ENCODE data around the gene CSDE1.

The CSDE1 gene

GRCh38 chr1:114749835-114750234 lies 7.9 kb downstream of the CSDE1 start:
- no peak for DNase-seq (ENCODE audit: low read depth)

GRCh38 chr1:114746450-114747121 lies 11.2 kb downstream of the CSDE1 start:
- no peak for DNase-seq (ENCODE audit: low read depth)

GRCh38 chr1:114745291-114745690 lies 12.5 kb downstream of the CSDE1 start:
- no peak for DNase-seq (ENCODE audit: low read depth)

- no peak for DNase-seq (ENCODE audit: low read depth)
These were observed 15.6 kb downstream of the CSDE1 start for GRCh38 chr1:114741963-114742746.

- DNase-seq (ENCODE audit: low read depth): no peak
These were observed 17.5 kb downstream of the CSDE1 start for GRCh38 chr1:114740331-114740730.

GRCh38 chr1:114737314-114737849 lies 20.4 kb downstream of the CSDE1 start:
- DNase-seq (ENCODE audit: low read depth): no peak

- DNase-seq (ENCODE audit: low read depth): no peak
These were observed 22.3 kb downstream of the CSDE1 start for GRCh38 chr1:114735479-114735878.

- DNase-seq (ENCODE audit: low read depth): no peak
These were observed 28.0 kb downstream of the CSDE1 start for GRCh38 chr1:114729782-114730181.

GRCh38 chr1:114728553-114728952 lies 29.2 kb downstream of the CSDE1 start:
- no peak for DNase-seq (ENCODE audit: low read depth)

GRCh38 chr1:114725230-114725629 lies 32.6 kb downstream of the CSDE1 start:
- no peak for DNase-seq (ENCODE audit: low read depth)

GRCh38 chr1:114723915-114724314 lies 33.9 kb downstream of the CSDE1 start:
- DNase-seq (ENCODE audit: low read depth): no peak

- no peak for DNase-seq (ENCODE audit: low read depth)
These were observed 34.3 kb downstream of the CSDE1 start for GRCh38 chr1:114723457-114723856.

GRCh38 chr1:114720492-114720891 lies 37.3 kb downstream of the CSDE1 start:
- DNase-seq (ENCODE audit: low read depth): no peak

GRCh38 chr1:114719424-114719787 lies 38.4 kb downstream of the CSDE1 start:
- DNase-seq (ENCODE audit: low read depth): no peak

- DNase-seq (ENCODE audit: low read depth): no peak
These were observed 38.9 kb downstream of the CSDE1 start for GRCh38 chr1:114718661-114719423.

GRCh38 chr1:114716304-114717170 lies 41.2 kb downstream of the CSDE1 start, which contains the start of gene NRAS:
NRAS (minus strand) TSS chr1:114716771; CDS start chr1:114716160, 611 bp downstream.
- peak; percentile 73 for DNase-seq (ENCODE audit: low read depth)

GRCh38 chr1:114715952-114716303 lies 41.9 kb downstream of the CSDE1 start:
- no peak for DNase-seq (ENCODE audit: low read depth)

GRCh38 chr1:114712977-114713376 lies 44.8 kb downstream of the CSDE1 start:
- no peak for DNase-seq (ENCODE audit: low read depth)

GRCh38 chr1:114710360-114710759 lies 47.4 kb downstream of the CSDE1 start:
- no peak for DNase-seq (ENCODE audit: low read depth)

- no peak for DNase-seq (ENCODE audit: low read depth)
These were observed 50.2 kb downstream of the CSDE1 start for GRCh38 chr1:114707604-114708003.

GRCh38 chr1:114703242-114703641 lies 54.5 kb downstream of the CSDE1 start:
- DNase-seq (ENCODE audit: low read depth): no peak

- DNase-seq (ENCODE audit: low read depth): no peak
These were observed 55.0 kb downstream of the CSDE1 start for GRCh38 chr1:114702737-114703136.
